Loucy (cell line): ENCODE results near the gene RHEX.

Experiments used
- H2AFZ ChIP-seq: fragments of 200-600 bp; sonication (generic); 2 replicates; pipeline ENCODE4 v1.6.0; 2016; ENCODE audit warnings: antibody characterized with exemption, mild to moderate bottlenecking, low read length, moderate library complexity
- H3F3A ChIP-seq: fragments of 200-600 bp; 2 replicates; pipeline ENCODE4 v1.6.0; 2016; ENCODE audit warnings: antibody characterized with exemption, low read depth, mild to moderate bottlenecking
- H3K27me3 ChIP-seq: fragments of 200-600 bp; sonication (generic); 2 replicates; pipeline ENCODE4 v1.6.1; 2014; ENCODE audit warnings: low read length, mild to moderate bottlenecking; ENCODE audit not compliant: insufficient read depth, poor library complexity, severe bottlenecking
- H3K36me3 ChIP-seq: fragments of 200-600 bp; sonication (generic); 2 replicates; pipeline ENCODE4 v1.6.1; 2016; ENCODE audit warnings: low read length; ENCODE audit not compliant: insufficient read depth
- H3K4me1 ChIP-seq: fragments of 200-600 bp; sonication (generic); 2 replicates; pipeline ENCODE4 v1.5.1; 2014; ENCODE audit warnings: low read length, mild to moderate bottlenecking; ENCODE audit not compliant: insufficient read depth, poor library complexity, severe bottlenecking
- H3K4me2 ChIP-seq: fragments of 200-600 bp; sonication (generic); 2 replicates; pipeline ENCODE4 v1.6.0; 2014; ENCODE audit warnings: antibody characterized with exemption, low read length, low read depth, mild to moderate bottlenecking; ENCODE audit not compliant: poor library complexity, severe bottlenecking
- H3K4me3 ChIP-seq: fragments of 200-600 bp; sonication (generic); 2 replicates; pipeline ENCODE4 v1.5.1; 2014; ENCODE audit warnings: low read length, mild to moderate bottlenecking, mixed read lengths; ENCODE audit not compliant: poor library complexity, severe bottlenecking
- H3K79me2 ChIP-seq: fragments of 200-600 bp; sonication (generic); 2 replicates; pipeline ENCODE4 v1.6.1; 2014; ENCODE audit warnings: low read length; ENCODE audit not compliant: insufficient read depth
- H3K9ac ChIP-seq: fragments of 200-600 bp; sonication (generic); 2 replicates; pipeline ENCODE4 v1.6.0; 2014; ENCODE audit warnings: mild to moderate bottlenecking, low read depth, low read length, moderate library complexity; ENCODE audit not compliant: poor library complexity, severe bottlenecking
- H3K9me2 ChIP-seq: fragments of 200-600 bp; sonication (generic); replicated peaks from 2 replicates; pipeline ENCODE4 v1.6.1; 2016; ENCODE audit warnings: low read depth, low read length, mixed read lengths
- H3K9me3 ChIP-seq: fragments of 200-600 bp; sonication (generic); 2 replicates; pipeline ENCODE4 v1.6.1; 2014; ENCODE audit warnings: mild to moderate bottlenecking, antibody characterized with exemption, low read length, low read depth; ENCODE audit not compliant: insufficient read depth
- H4K20me1 ChIP-seq: fragments of 200-600 bp; sonication (generic); 2 replicates; pipeline ENCODE4 v1.6.0; 2014; ENCODE audit warnings: antibody characterized with exemption, low read length, mild to moderate bottlenecking; ENCODE audit not compliant: insufficient read depth, poor library complexity, severe bottlenecking
- CTCF ChIP-seq: fragments of 200-600 bp; sonication (generic); conservative IDR thresholded peaks from 2 replicates; pipeline ENCODE4 v1.5.1; 2014; ENCODE audit warnings: mild to moderate bottlenecking, antibody characterized with exemption, low read length
- EZH2phosphoT487 ChIP-seq: fragments of 200-600 bp; IDR thresholded peaks from 2 replicates; pipeline ENCODE4 v1.6.1; 2018; ENCODE audit warnings: antibody characterized with exemption, mild to moderate bottlenecking, moderate library complexity, borderline replicate concordance

The RHEX gene

GRCh38 chr1:206116873-206117150 lies 63.8 kb downstream of the RHEX start:
- H3K27me3 ChIP-seq, result no peaks in the 10 kb centered on the region
- H3K4me1 ChIP-seq, result peaks cover 14% of the 10 kb centered on the region
- H3K9ac ChIP-seq, result no peak overlapping the region
- H3K4me2 ChIP-seq, result peak overlapping the region; percentile 60
- H3K9me3 ChIP-seq, result no peaks in the 10 kb centered on the region; the same call in 1 of the 2 replicates
- H3K9me2 ChIP-seq, result no peaks in the 10 kb centered on the region
- H3K79me2 ChIP-seq, result no peaks in the 10 kb centered on the region
- H2AFZ ChIP-seq, result peak overlapping the region; percentile 63; the same call in 1 of the 2 replicates
- no peaks in the 10 kb centered on the region for H4K20me1 ChIP-seq
- no peaks in the 10 kb centered on the region for H3F3A ChIP-seq
- H3K36me3 ChIP-seq, result no peaks in the 10 kb centered on the region
- peak overlapping the region; percentile 65 for H3K4me3 ChIP-seq
- no peak for TF ChIP-seq CTCF
- TF ChIP-seq EZH2phosphoT487, result no peak

- Histone ChIP-seq H3K4me3 (peak within 1 kb of the TSS; percentile 65), H3K9me3 (no peaks in the 10 kb centered on the region; the same call in 1 of the 2 replicates), H3K4me2 (peak within 1 kb of the TSS; percentile 60), H3K9ac (no peak within 1 kb of the TSS), H3K27me3 (no peaks in the 10 kb centered on the region), H3K36me3 (no peaks in the 10 kb centered on the region), H3F3A (no peaks in the 10 kb centered on the region), H3K79me2 (no peaks in the 10 kb centered on the region), H3K9me2 (no peaks in the 10 kb centered on the region), H2AFZ (peak within 1 kb of the TSS; percentile 63; the same call in 1 of the 2 replicates), H4K20me1 (no peaks in the 10 kb centered on the region), H3K4me1 (peaks cover 14% of the 10 kb centered on the region)
- TF ChIP-seq CTCF (no peak; the same call in 1 of the 2 replicates), EZH2phosphoT487 (no peak)
Measured at GRCh38 chr1:206117151-206117948, 64.4 kb downstream of the RHEX start, which contains the start of gene AVPR1B. Gene AVPR1B, minus strand, starts transcription at chr1:206117388. Its CDS starts 498 bp downstream, at chr1:206116890.

- Histone ChIP-seq H3K9ac (no peak overlapping the region), H3K36me3 (no peaks in the 10 kb centered on the region), H3K4me2 (no peak overlapping the region), H3K4me3 (no peak overlapping the region), H3K9me2 (no peaks in the 10 kb centered on the region), H2AFZ (no peak overlapping the region), H3K4me1 (peaks cover 2% of the 10 kb centered on the region), H3K79me2 (no peaks in the 10 kb centered on the region), H4K20me1 (no peaks in the 10 kb centered on the region), H3F3A (no peaks in the 10 kb centered on the region), H3K9me3 (no peaks in the 10 kb centered on the region; the same call in 1 of the 2 replicates), H3K27me3 (no peaks in the 10 kb centered on the region)
- no peak for TF ChIP-seq EZH2phosphoT487
- no peak for TF ChIP-seq CTCF
Measured at GRCh38 chr1:206120406-206120805, 67.4 kb downstream of the RHEX start.
